RWPE2 (cell line): Measurements from ENCODE around the gene HIP1R.
"Not testable (repeated sequence)": the region's sequence is repeated elsewhere in the genome, so short reads cannot be mapped to it uniquely, and the experiment has no call there.

Experiments used
- ATAC-seq: fragments of 200-7000 bp; cut with Tn5 transposase; 3 replicates; pipeline ENCODE4 v1.9.1; 2021; ENCODE audit warnings: low read depth
- DNase-seq: peaks from one replicate; pipeline ENCODE4 v3.0.0-alpha.2; 2020; ENCODE audit warnings: low spot score
- H3K27ac ChIP-seq: fragments of 450-650 bp; 2 replicates; pipeline ENCODE4 v1.5.1; 2017; ENCODE audit warnings: mild to moderate bottlenecking; ENCODE audit not compliant: poor library complexity, severe bottlenecking
- H3K27me3 ChIP-seq: fragments of 250-450 bp; sonication (Bioruptor Pico); 2 replicates; pipeline ENCODE4 v1.5.1; 2021; ENCODE audit warnings: mild to moderate bottlenecking, moderate library complexity; ENCODE audit not compliant: insufficient read depth, poor library complexity, severe bottlenecking
- H3K36me3 ChIP-seq: fragments of 250-450 bp; sonication (Bioruptor Pico); 2 replicates; pipeline ENCODE4 v1.5.1; 2020; ENCODE audit warnings: low read depth, mild to moderate bottlenecking, moderate library complexity
- H3K4me1 ChIP-seq: fragments of 250-450 bp; sonication (Bioruptor Pico); 2 replicates; pipeline ENCODE4 v1.5.1; 2021; ENCODE audit warnings: mild to moderate bottlenecking, moderate library complexity; ENCODE audit not compliant: insufficient read depth, poor library complexity, severe bottlenecking
- H3K4me3 ChIP-seq: fragments of 250-450 bp; sonication (Bioruptor Pico); 2 replicates; pipeline ENCODE4 v1.5.1; 2021; ENCODE audit warnings: mild to moderate bottlenecking, moderate library complexity; ENCODE audit not compliant: severe bottlenecking
- H3K9me3 ChIP-seq: fragments of 250-450 bp; sonication (Bioruptor Pico); 2 replicates; pipeline ENCODE4 v1.5.1; 2021; ENCODE audit warnings: mild to moderate bottlenecking, moderate library complexity; ENCODE audit not compliant: severe bottlenecking
- CTCF ChIP-seq: fragments of 450-650 bp; IDR thresholded peaks from one replicate; pipeline ENCODE4 v1.5.1; 2017; ENCODE audit warnings: mild to moderate bottlenecking, moderate library complexity; ENCODE audit not compliant: poor library complexity, severe bottlenecking

HIP1R gene

DNA sequence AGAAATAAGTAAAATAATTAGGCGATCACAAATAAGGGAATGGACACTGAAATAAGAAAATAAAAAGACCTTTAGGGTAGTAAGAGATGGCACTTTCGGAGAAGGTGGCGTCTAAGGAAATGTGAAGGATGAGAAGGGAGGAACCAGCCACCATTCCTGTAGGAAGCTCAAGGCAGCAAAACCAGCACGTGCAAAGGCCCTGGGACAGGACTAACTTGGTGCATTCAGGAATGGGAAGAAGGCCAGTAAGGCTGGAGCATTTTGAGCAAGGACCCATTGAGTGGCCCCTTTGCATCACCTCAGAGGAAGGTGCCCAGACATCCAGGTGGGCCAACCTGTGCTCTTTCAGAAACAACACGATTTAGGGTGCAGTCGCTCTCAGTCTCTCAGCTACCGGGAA, 61.4 kb downstream of the HIP1R start:
- H3K9me3 ChIP-seq, result no peaks in the 10 kb centered on the region
- peak overlapping the region; percentile 98 for H3K27ac ChIP-seq
- H3K27me3 ChIP-seq, result no peaks in the 10 kb centered on the region
- ATAC-seq, result no peak
- TF ChIP-seq CTCF, result no peak
- peaks cover 15% of the 10 kb centered on the region for H3K36me3 ChIP-seq
- no peak for DNase-seq
- H3K4me3 ChIP-seq, result no peak overlapping the region
- H3K4me1 ChIP-seq, result peaks cover 44% of the 10 kb centered on the region

DNA sequence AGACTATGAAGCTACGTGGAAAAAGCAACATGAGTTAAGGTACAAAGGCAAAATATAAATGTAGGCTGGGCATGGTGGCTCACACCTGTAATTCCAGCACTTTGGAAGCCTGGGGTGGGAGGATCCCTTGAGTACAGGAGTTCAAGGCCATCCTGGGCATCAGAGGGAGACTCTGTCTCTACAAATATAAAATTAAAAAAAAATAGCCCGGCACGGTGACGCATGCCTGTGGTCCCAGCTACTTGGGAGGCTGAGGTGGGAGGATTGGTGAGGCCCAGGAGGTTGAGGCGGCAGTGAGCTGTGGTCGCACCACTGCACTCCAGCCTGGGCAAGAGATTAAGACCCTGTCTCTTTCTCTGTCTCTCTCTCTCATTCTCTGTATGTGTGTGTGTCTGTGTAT, 64.6 kb downstream of the HIP1R start:
- ATAC-seq, result no peak
- H3K9me3 ChIP-seq, result no peaks in the 10 kb centered on the region
- no peak for DNase-seq
- H3K4me1 ChIP-seq, result peaks cover 15% of the 10 kb centered on the region
- no peak for TF ChIP-seq CTCF
- no peaks in the 10 kb centered on the region for H3K27me3 ChIP-seq
- no peak overlapping the region for H3K4me3 ChIP-seq
- H3K36me3 ChIP-seq, result no peaks in the 10 kb centered on the region
- no peak overlapping the region for H3K27ac ChIP-seq

DNA sequence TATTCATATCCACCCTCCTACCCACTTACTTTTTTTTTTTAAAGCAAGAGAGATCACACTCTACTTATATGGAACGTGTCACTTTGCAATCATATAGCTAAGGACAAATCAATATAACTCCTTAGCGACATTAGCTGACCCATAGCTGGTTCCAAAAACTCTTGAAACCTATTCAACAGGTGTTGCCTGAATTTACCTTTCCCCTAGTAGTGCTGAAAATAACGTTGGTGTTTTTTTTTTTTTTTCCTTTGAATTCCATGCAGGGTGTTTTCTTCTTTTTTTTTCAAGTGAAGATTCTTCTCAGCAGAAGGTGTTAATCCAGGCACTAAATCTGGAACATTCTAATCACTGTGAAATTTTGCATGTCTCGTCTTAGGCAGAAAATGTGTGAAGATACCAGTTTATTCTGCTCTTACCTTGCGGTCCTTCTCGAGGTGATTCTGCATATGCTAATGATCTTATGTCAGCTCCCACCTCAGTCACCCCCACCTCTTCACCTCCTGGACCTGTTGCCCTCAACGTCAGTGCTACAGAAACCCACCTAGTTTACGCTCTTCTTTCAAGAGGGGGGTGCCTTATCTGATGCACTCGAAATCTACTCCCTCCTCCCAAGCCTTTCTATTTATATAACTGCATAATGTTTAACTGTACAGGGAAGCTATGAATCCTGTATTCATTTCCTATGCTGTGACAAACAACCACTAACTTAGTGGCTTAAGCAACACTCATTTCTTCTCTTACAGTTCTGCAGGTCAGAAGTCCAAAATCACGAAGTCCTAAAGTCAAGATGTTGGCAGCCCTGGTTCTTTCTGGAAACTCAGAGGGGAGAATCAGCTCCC, 67.8 kb downstream of the HIP1R start:
- no peak for DNase-seq
- Histone ChIP-seq H3K27ac (no peak overlapping the region), H3K9me3 (no peaks in the 10 kb centered on the region), H3K4me1 (peaks cover 12% of the 10 kb centered on the region), H3K36me3 (no peaks in the 10 kb centered on the region), H3K27me3 (no peaks in the 10 kb centered on the region), H3K4me3 (no peak overlapping the region)
- no peak for TF ChIP-seq CTCF
- no peak for ATAC-seq

- Histone ChIP-seq H3K9me3 (no peaks in the 10 kb centered on the region), H3K27ac (no peak overlapping the region), H3K4me1 (peaks cover 6% of the 10 kb centered on the region), H3K36me3 (no peaks in the 10 kb centered on the region), H3K4me3 (no peak overlapping the region), H3K27me3 (no peaks in the 10 kb centered on the region)
- DNase-seq (no peak), ATAC-seq (no peak)
- TF ChIP-seq CTCF, result no peak
Observed at GRCh38 chr12:122903693-122904034, 68.4 kb downstream of the HIP1R start.

DNA sequence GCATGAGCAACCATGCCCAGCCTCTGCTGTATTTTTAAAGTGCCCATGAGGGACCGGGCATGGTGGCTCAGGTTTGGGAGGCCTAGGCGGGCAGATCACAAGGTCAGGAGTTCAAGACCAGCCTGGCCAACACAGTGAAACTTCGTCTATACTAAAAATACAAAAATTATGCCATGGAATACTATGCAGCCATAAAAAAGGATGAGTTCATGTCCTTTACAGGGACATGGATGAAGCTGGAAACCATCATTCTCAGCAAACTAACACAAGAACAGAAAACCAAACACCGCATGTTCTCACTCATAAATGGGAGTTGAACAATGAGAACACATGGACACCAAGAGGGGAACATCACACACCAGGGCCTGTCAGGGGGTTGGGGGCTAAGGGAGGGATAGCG, 70.0 kb downstream of the HIP1R start:
- not testable (repeated sequence) for H3K36me3 ChIP-seq, DNase-seq, H3K4me1 ChIP-seq, H3K9me3 ChIP-seq, H3K4me3 ChIP-seq, H3K27ac ChIP-seq, H3K27me3 ChIP-seq, ATAC-seq
